Left colon (tissue), 2 donors: ENCODE results near the gene CACNA2D3. TPM values are rescaled to one million over a fixed set of nuclear protein-coding genes. Genes with fewer than 3 reads are reported as not detected.
A peak's percentile ranks its signal among the peaks of the same experiment; 100 is the strongest.

Experiments used
- ATAC-seq: fragments of 200-7000 bp; cut with Tn5 transposase; one replicate; pipeline ENCODE4 v1.9.1; 2020; ENCODE audit warnings: mild to moderate bottlenecking, moderate library complexity
- DNase-seq, 2 donors: peaks; one replicate each; pipeline ENCODE4 v3.0.0-alpha.2; 2020
- intact Hi-C, 2 donors: fragments of 100-400 bp; cut with DNase I in 1 of 2; cut with micrococcal nuclease in 1 of 2; formaldehyde crosslinking; loops; one replicate each; pipeline versions ENCODE4 v1.11.2 to v1.14.0; 2022; cut with DNase I, micrococcal nuclease
- total RNA-seq, 2 donors: library from RNA; stranded (reverse); fragmentation: NEBNext Ultra II Directional; extraction: Animal tissue kit (Norgen Biotek cat#: 25700); gene quantifications; one replicate each; pipeline ENCODE4 v1.2.1, GENCODE V29; 2021
- donor health status: DM: no; HTN: no; CAD: no.
- donor health status: DM: yes; HTN: yes; CAD: no.

The CACNA2D3 gene
- total RNA-seq, 2 donors from 2014 or later: 0.24 to 0.64 TPM

- intact Hi-C loops: no loop called here
- ATAC-seq (no peak), DNase-seq (no peak)
Measured at GRCh38 chr3:54123776-54124196, 1.4 kb downstream of the CACNA2D3 start.

DNA sequence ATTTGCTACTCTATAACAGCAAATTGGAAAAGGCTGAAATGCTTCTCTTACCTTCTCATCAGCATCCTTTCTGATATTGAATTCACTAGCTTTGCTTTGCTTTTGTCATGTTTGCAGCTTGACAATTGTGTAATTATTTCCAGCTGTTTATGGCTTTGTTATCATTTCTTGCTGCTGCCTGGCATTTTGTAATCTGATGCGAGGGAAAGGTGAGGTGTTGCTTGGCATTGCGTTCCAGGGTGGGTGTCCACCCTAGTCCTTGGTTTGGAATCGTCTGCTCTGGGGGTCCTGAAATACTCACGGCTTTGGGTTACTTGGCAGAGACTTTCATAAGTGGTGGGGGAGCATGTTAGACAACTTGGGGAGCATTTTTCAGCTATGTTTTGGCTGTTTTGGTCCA lies 2.9 kb downstream of the CACNA2D3 start:
- intact Hi-C loops: no loop called here
- no peak for ATAC-seq
- DNase-seq: no peak

GRCh38 chr3:54126551-54126950 lies 4.2 kb downstream of the CACNA2D3 start:
- intact Hi-C loops: no loop called here
- ATAC-seq: no peak
- no peak for DNase-seq

- no peak for DNase-seq
- intact Hi-C loops: no loop called here
- no peak for ATAC-seq
Measured at GRCh38 chr3:54127499-54128056, 5.2 kb downstream of the CACNA2D3 start.

GRCh38 chr3:54131026-54131605 lies 8.8 kb downstream of the CACNA2D3 start:
- DNase-seq: no peak
- no peak for ATAC-seq
- intact Hi-C loops: no loop called here

DNA sequence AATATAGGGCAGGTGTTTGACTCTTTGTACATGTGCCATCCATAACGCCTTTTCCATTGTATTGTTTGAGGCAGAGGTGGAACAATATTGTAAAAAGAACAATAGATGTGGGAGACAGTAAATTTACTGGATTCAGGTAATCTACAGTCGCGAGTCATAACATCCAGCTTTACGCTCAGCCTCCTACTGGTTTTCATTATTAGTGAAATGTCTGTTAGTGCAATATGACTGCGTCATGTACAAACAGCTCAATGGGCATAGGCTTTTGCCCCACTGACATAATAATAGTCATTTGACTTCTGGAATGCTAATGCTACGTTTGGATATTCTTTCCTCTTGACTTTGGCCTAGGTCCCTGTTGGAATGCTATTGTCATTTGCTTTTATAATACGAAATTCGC lies 9.5 kb downstream of the CACNA2D3 start:
- no peak for DNase-seq
- no peak for ATAC-seq
- intact Hi-C loops: no loop called here

DNA sequence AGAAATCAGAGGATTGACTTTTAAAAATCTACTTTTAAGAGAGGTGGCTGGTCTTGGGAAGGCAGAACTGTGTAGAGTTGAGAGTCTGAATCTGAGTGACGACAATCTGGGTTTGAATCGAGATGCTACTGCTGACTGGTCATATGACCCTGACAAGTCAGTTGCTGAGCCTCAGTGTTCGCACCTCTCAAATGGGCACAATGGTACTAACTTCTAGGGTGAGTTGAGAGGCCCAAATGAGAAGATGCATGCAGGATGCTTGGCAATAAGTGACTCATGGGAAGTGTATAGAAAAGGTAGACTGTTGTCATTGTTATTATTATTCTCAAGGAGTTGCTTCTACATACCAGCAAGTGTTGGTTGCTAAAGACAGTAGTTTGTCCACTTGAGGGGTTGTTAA lies 10.3 kb downstream of the CACNA2D3 start:
- DNase-seq (no peak), ATAC-seq (no peak)
- intact Hi-C loops: no loop called here

DNA sequence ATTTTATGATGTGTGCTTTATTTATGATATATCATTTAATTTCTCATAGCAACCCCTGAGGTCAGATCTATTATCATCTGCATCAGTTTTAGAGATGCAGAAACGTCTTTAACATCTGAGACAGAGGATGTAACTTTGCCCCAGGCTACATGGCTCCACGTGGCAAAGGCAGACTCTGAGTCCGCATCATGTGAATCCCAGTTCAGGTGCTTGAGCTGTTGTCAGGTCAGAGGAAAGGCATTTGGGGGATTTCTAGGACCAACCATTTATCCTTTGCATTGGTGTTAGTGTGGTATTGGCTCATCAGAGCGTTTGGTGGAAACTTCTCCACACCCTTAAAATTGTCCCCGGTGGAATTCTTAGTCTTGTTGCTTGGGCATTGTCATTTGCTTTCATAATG lies 10.8 kb downstream of the CACNA2D3 start:
- intact Hi-C loops: no loop called here
- no peak for ATAC-seq

DNA sequence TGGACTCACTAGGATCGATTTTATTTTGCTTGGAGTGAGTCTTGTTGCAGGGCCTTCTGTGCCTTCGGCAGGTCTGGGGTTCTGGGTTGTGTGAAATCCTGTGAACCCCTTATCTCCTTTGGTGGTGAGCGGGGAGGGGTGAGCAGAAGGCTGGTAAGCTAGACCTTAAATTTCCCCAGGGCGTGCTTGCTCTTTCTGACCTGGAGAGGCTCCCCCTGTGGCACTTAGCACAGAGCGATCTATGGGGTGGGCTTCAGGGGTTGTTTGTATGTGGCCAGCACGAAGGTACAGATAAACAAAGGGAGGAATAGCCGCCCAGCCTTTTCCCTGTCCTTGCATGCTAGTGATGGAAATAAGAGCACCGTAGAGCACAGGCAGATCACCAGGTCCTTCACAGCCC lies 11.8 kb downstream of the CACNA2D3 start:
- intact Hi-C loops: no loop called here
- no peak for ATAC-seq
- DNase-seq: no peak

More for the DNA sequence above, 10.8 kb downstream of the CACNA2D3 start:
- no peak for DNase-seq

DNA sequence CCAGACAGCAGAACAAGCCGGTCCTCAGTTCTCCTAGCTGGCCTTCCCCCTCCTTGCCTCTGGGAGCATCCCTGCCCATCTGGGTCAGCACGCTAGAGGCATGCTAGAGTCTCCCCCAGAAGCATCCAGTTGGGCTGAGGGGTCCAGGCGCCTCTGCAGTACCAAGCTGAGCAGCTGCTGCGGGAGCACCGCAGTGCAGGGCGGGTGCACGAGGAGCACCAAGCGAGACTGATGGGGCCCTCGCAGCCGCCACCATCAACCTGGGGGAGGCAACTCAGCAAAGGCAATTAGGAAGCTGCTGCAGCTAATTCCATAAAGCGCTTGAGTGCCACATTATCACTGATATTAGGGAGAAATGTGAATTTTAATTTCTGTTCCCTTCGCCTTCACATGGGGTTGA lies 12.4 kb downstream of the CACNA2D3 start:
- DNase-seq: no peak
- no peak for ATAC-seq
- intact Hi-C loops: no loop called here

- no peak for DNase-seq
- intact Hi-C loops: no loop called here
- no peak for ATAC-seq
Measured at GRCh38 chr3:54137311-54137710, 15.0 kb downstream of the CACNA2D3 start.

DNA sequence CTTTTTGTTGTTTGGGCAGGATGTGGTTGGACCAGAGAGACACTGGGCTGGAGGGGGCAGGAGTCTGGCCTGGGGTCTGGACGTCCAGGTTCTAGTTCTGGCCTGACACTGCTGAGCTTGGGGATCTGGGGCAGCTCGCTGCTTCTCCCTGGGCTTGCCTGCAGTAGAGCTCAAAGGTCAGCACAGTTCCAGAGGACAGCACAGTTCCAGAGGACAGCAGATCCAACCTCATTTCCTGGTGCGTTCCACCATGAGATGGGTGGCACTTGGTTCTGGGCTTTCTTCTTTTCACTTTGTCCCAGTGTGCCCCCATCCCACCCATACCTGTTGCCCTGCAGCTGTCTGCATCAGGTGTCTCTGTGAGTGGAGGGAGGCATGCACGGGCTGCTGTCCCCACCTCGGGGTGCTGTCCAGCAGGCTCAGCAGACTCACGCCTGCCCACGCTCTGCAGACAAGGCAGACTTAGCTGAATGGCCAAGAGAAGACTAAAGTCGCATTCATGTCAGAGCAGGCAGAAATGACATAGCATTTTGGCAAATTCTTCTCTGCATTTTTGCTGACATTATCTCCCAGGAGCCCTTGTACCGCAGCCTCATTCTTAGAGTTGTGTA lies 16.7 kb downstream of the CACNA2D3 start:
- peak in 1 of 2 donors; percentile 7 for DNase-seq
- peak; percentile 65 for ATAC-seq
- intact Hi-C loops: no loop called here

GRCh38 chr3:54139630-54140029 lies 17.3 kb downstream of the CACNA2D3 start:
- no peak for DNase-seq
- ATAC-seq: no peak
- intact Hi-C loops: loop anchor here in 1 of 2 donors (10.0 kb wide), 1 partner anchor 235 kb away; no protein-coding TSS in a partner anchor

DNA sequence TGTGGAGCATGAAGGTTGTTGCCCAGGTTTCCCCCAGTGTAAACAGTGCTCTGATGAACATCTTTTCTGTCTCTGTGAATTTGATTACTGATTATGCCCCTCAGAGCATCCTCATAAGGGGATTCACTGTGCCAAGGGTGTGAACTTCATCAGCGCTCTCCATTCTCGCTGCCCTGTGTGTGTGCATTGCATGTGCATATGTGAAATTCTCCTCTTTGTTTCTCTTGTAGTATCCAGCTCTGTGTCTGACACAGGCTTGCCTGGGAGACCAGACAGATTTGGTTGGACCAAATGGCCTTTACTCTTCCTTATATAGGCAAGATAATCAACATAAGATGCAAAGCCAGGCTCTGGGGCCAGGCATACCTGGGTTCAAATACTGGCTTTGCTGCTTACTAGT lies 21.9 kb downstream of the CACNA2D3 start:
- no peak for DNase-seq
- intact Hi-C loops: loop anchor here in 1 of 2 donors (10.0 kb wide), 1 partner anchor 231 kb away; no protein-coding TSS in a partner anchor
- no peak for ATAC-seq

DNA sequence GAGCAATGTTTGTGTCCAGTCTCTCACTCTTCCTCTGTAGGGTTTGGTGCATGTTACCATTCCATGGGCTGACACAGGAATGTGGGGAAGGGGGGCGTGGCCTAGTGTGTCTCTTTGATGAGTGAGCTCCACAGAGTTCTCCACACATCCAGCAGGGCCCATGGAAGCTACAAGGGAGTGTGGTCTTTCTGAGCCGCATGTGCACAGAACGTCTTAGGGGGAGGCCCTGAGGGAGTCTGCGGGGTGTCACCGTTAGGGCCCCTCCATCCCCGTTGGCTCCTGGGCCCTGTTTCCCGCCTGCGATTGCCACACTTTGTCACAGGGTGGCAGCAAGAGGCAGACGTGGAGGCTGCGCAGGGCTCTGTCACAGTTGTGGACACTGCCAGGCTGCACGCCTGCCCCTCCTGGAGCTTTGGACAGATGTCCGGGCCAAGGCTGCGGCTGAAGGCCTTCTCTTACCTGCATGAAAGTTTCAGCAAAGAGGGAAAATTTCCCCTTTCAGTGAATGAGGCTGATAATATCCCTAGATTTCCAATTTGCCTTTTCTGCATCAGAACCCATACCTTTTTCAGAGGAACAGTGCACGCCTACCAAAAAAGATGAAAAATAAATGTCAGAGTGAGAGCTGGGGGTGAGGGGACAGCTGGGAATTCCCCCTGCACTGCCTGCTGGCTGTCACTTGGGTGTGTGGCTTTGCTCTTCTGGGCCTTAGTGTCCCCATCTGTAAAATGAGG lies 24.3 kb downstream of the CACNA2D3 start:
- DNase-seq (peak in 1 of 2 donors; percentile 64), ATAC-seq (peak; percentile 93)
- intact Hi-C loops: loop anchor here in 1 of 2 donors (10.0 kb wide), 1 partner anchor 228 kb away; no protein-coding TSS in a partner anchor

DNA sequence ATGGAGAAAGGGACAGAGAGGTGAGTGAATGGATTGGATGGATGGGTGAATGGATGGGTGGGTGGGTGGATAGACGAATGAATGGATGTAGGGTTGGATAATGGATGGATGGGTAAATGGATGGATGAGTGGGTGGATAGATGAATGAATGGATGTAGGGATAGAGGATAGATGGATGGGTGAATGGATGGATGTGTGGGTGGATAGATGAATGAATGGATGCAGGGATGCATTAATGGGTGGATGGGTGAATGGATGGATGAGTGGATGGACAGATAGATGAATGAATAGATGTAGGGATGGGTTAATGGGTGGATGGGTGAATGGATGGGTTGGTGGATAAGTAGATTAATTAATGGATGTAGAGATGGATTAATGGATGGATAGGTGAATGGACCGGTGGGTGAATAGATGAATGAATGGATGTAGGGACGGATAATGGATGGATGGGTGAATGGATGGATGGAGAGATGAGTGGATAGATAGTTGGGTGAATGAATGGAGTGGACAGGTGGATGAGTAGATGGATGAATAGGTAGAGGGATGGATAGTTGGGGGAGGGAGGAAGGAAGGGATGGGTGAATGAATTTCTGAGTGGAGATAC lies 28.6 kb downstream of the CACNA2D3 start:
- DNase-seq: no peak
- intact Hi-C loops: no loop called here
- ATAC-seq: no peak

- intact Hi-C loops: no loop called here
- no peak for ATAC-seq
- DNase-seq: no peak
Measured at GRCh38 chr3:54153477-54153876, 31.1 kb downstream of the CACNA2D3 start.

- intact Hi-C loops: no loop called here
- DNase-seq: no peak
- ATAC-seq: no peak
Measured at GRCh38 chr3:54157860-54158259, 35.5 kb downstream of the CACNA2D3 start.

- intact Hi-C loops: no loop called here
- ATAC-seq (no peak), DNase-seq (no peak)
Measured at GRCh38 chr3:54159917-54160316, 37.6 kb downstream of the CACNA2D3 start.
